Measurements from ENCODE around the gene C9orf43. TPM values are rescaled to one million over a fixed set of nuclear protein-coding genes. Genes with fewer than 3 reads are reported as not detected.
A peak's percentile ranks its signal among the peaks of the same experiment; 100 is the strongest.

The C9orf43 gene
- total RNA-seq, 1 experiment from 2014 or later, result 0.28 TPM

DNA sequence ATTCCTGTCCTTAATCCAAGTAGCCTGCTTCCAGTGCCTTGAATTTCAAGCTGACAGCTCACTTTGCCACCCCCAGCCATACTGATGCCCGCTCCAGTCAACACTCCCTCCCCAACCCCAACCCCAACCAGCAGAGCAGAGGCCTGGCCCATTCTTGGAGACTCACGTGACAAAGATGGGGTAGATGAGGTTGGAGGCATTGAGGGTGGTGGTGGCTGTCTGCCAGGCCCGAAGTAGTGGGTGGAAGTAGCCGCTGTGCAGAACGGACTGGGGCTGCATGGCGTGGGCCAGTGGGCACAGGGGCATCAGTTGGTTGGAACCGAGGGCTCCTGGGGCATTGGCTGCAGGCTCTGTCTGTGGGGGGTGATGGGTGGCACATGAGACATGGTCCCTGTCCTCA lies 17.3 kb upstream of the C9orf43 start:
- Mint-ChIP-seq H3K27ac (no peak overlapping the region), H3K4me1 (peaks cover 4% of the 10 kb centered on the region; the same call in 1 of the 2 replicates), H3K9me3 (no peaks in the 10 kb centered on the region), H3K4me3 (no peak overlapping the region), H3K36me3 (no peaks in the 10 kb centered on the region; the same call in 1 of the 2 replicates), H3K27me3 (ENCODE audit: low read depth) (no peaks in the 10 kb centered on the region)
- DNase-seq (ENCODE audit: low spot score) (no peak), ATAC-seq (no peak)
- CTCF ChIA-PET, result interaction anchor here (0.6 kb wide), 1 partner anchor 193 kb away, joined by 3 read pairs; no protein-coding TSS in a partner anchor
- no peak for TF ChIP-seq CREM (CRISPR knock-in tag; IDR thresholded peaks at IDR 0.05)
- TF ChIP-seq ZNF263 (CRISPR knock-in tag; IDR thresholded peaks at IDR 0.05; ENCODE audit: low read depth), result no peak
- TF ChIP-seq, protein P1, sequence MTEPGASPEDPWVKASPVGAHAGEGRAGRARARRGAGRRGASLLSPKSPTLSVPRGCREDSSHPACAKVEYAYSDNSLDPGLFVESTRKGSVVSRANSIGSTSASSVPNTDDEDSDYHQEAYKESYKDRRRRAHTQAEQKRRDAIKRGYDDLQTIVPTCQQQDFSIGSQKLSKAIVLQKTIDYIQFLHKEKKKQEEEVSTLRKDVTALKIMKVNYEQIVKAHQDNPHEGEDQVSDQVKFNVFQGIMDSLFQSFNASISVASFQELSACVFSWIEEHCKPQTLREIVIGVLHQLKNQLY (CRISPR knock-in tag; IDR thresholded peaks at IDR 0.05), result no peak
- TF ChIP-seq NR1H2 (CRISPR knock-in tag; IDR thresholded peaks at IDR 0.05), result no peak
- TF ChIP-seq NFE2L1 (CRISPR knock-in tag; IDR thresholded peaks at IDR 0.05), result no peak
- TF ChIP-seq GRHL2 (CRISPR knock-in tag; IDR thresholded peaks at IDR 0.05; ENCODE audit: insufficient replicate concordance, severe bottlenecking), result no peak
- TF ChIP-seq CTCF (IDR thresholded peaks at IDR 0.05), result no peak
- TF ChIP-seq CBFB (CRISPR knock-in tag; IDR thresholded peaks at IDR 0.05; ENCODE audit: low read depth), result no peak
- TF ChIP-seq, protein P2, sequence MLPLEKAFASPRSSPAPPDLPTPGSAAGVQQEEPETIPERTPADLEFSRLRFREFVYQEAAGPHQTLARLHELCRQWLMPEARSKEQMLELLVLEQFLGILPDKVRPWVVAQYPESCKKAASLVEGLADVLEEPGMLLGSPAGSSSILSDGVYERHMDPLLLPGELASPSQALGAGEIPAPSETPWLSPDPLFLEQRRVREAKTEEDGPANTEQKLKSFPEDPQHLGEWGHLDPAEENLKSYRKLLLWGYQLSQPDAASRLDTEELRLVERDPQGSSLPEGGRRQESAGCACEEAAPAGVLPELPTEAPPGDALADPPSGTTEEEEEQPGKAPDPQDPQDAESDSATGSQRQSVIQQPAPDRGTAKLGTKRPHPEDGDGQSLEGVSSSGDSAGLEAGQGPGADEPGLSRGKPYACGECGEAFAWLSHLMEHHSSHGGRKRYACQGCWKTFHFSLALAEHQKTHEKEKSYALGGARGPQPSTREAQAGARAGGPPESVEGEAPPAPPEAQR (CRISPR knock-in tag; IDR thresholded peaks at IDR 0.05), result no peak
- TF ChIP-seq TCF7 (CRISPR knock-in tag; IDR thresholded peaks at IDR 0.05; ENCODE audit: low read depth), result no peak
- TF ChIP-seq IRF2 (CRISPR knock-in tag; IDR thresholded peaks at IDR 0.05; ENCODE audit: borderline replicate concordance, low read depth), result no peak
- no peak for TF ChIP-seq HMGA2 (CRISPR knock-in tag; IDR thresholded peaks at IDR 0.05)
- no peak for TF ChIP-seq NR3C1 (CRISPR knock-in tag; conservative IDR thresholded peaks at IDR 0.05; ENCODE audit: low read depth)
- no peak for TF ChIP-seq ESRRA (CRISPR knock-in tag; IDR thresholded peaks at IDR 0.05; ENCODE audit: borderline replicate concordance)
- TF ChIP-seq, protein P3, sequence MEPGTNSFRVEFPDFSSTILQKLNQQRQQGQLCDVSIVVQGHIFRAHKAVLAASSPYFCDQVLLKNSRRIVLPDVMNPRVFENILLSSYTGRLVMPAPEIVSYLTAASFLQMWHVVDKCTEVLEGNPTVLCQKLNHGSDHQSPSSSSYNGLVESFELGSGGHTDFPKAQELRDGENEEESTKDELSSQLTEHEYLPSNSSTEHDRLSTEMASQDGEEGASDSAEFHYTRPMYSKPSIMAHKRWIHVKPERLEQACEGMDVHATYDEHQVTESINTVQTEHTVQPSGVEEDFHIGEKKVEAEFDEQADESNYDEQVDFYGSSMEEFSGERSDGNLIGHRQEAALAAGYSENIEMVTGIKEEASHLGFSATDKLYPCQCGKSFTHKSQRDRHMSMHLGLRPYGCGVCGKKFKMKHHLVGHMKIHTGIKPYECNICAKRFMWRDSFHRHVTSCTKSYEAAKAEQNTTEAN (CRISPR knock-in tag; IDR thresholded peaks at IDR 0.05), result no peak
- POLR2A ChIA-PET, result no interaction called here

GRCh38 chr9:113395000-113395861 lies 15.3 kb upstream of the C9orf43 start:
- H3K4me3 Mint-ChIP-seq, result no peak overlapping the region
- ATAC-seq, result no peak
- peaks cover 8% of the 10 kb centered on the region; the same call in 1 of the 2 replicates for H3K4me1 Mint-ChIP-seq
- CTCF ChIA-PET, result interaction anchor here (0.5 kb wide), 1 partner anchor 196 kb away, joined by 3 read pairs; no protein-coding TSS in a partner anchor
- POLR2A ChIA-PET, result no interaction called here
- H3K27ac Mint-ChIP-seq, result no peak overlapping the region
- no peaks in the 10 kb centered on the region for H3K27me3 Mint-ChIP-seq (ENCODE audit: low read depth)
- TF ChIP-seq GABPB1 (CRISPR knock-in tag; IDR thresholded peaks at IDR 0.05) (peak; percentile 70), NFATC4 (CRISPR knock-in tag; IDR thresholded peaks at IDR 0.05) (no peak)
- no peak for DNase-seq (ENCODE audit: low spot score)
- H3K36me3 Mint-ChIP-seq, result no peaks in the 10 kb centered on the region; the same call in 1 of the 2 replicates
- H3K9me3 Mint-ChIP-seq, result no peaks in the 10 kb centered on the region
